Stimulated activated naive B cell treated with anti-CD40 and anti-IgM and Interleukin-4, amounts not matched to agents 10 μg/mL and 1 μg/mL and 100 μg/mL, for 72 hours (primary cell): ENCODE measurements around the gene GPR158.

Experiments used
- ATAC-seq, 2 donors: fragments of 150-1000 bp; cut with Tn5 transposase; replicated peaks; 2 replicates each; pipeline ENCODE4 v1.10.0; 2021; ENCODE audit warnings: moderate library complexity in 1 of 2
- DNase-seq: peaks from one replicate; pipeline ENCODE4 v3.0.0; 2021
- H3K27ac Mint-ChIP-seq: one replicate; pipeline ENCODE4 v1.8.0; 2022; ENCODE audit warnings: mild to moderate bottlenecking, mixed read lengths
- H3K27me3 Mint-ChIP-seq, 2 donors: one replicate each; pipeline ENCODE4 v1.8.0; 2022; ENCODE audit warnings: mixed read lengths in 2 of 2
- H3K36me3 Mint-ChIP-seq, 2 donors: one replicate each; pipeline ENCODE4 v1.8.0; 2022; ENCODE audit warnings: mixed read lengths in 2 of 2, mild to moderate bottlenecking in 1 of 2
- H3K4me1 Mint-ChIP-seq, 2 donors: one replicate each; pipeline ENCODE4 v1.8.0; 2022; ENCODE audit warnings: mixed read lengths in 2 of 2, mild to moderate bottlenecking in 1 of 2
- H3K4me3 Mint-ChIP-seq, 2 donors: one replicate each; pipeline ENCODE4 v1.8.0; 2022; ENCODE audit warnings: mild to moderate bottlenecking in 2 of 2, mixed read lengths in 2 of 2, moderate library complexity in 1 of 2
- H3K9me3 Mint-ChIP-seq, 2 donors: one replicate each; pipeline ENCODE4 v1.8.0; 2022; ENCODE audit warnings: mixed read lengths in 2 of 2, mild to moderate bottlenecking in 1 of 2

GPR158 gene

GRCh38 chr10:25497246-25497645, 322.4 kb downstream of the GPR158 start:
- ATAC-seq (no peak), DNase-seq (no peak)
- no peaks in the 10 kb centered on the region for H3K36me3 Mint-ChIP-seq
- no peak overlapping the region for H3K27ac Mint-ChIP-seq
- no peaks in the 10 kb centered on the region for H3K27me3 Mint-ChIP-seq
- H3K4me1 Mint-ChIP-seq, result no peaks in the 10 kb centered on the region
- peaks cover 0 to 4% of the 10 kb centered on the region in 2 donors for H3K9me3 Mint-ChIP-seq
- no peak overlapping the region for H3K4me3 Mint-ChIP-seq

- H3K36me3 Mint-ChIP-seq, result no peaks in the 10 kb centered on the region
Measured at GRCh38 chr10:25498645-25499044, 323.8 kb downstream of the GPR158 start.

GRCh38 chr10:25501912-25502311, 327.1 kb downstream of the GPR158 start:
- Mint-ChIP-seq H3K4me3 (no peak overlapping the region), H3K9me3 (peaks cover 0 to 4% of the 10 kb centered on the region in 2 donors), H3K27me3 (no peaks in the 10 kb centered on the region), H3K27ac (no peak overlapping the region), H3K36me3 (no peaks in the 10 kb centered on the region), H3K4me1 (no peaks in the 10 kb centered on the region)
- no peak for ATAC-seq
- DNase-seq, result no peak

More at GRCh38 chr10:25498645-25499044, 323.8 kb downstream of the GPR158 start:
- ATAC-seq (no peak), DNase-seq (no peak)
- no peaks in the 10 kb centered on the region for H3K27me3 Mint-ChIP-seq
- H3K4me3 Mint-ChIP-seq, result no peak overlapping the region
- H3K4me1 Mint-ChIP-seq, result no peaks in the 10 kb centered on the region
- H3K27ac Mint-ChIP-seq, result no peak overlapping the region
- H3K9me3 Mint-ChIP-seq, result peaks cover 0 to 4% of the 10 kb centered on the region in 2 donors

GRCh38 chr10:25502453-25502852, 327.7 kb downstream of the GPR158 start:
- DNase-seq (no peak), ATAC-seq (no peak)
- H3K9me3 Mint-ChIP-seq, result peaks cover 0 to 4% of the 10 kb centered on the region in 2 donors
- H3K27me3 Mint-ChIP-seq, result no peaks in the 10 kb centered on the region
- H3K36me3 Mint-ChIP-seq, result no peaks in the 10 kb centered on the region
- no peak overlapping the region for H3K4me3 Mint-ChIP-seq
- no peak overlapping the region for H3K27ac Mint-ChIP-seq
- H3K4me1 Mint-ChIP-seq, result no peaks in the 10 kb centered on the region

GRCh38 chr10:25504306-25504705, 329.5 kb downstream of the GPR158 start:
- ATAC-seq (no peak), DNase-seq (no peak)
- Mint-ChIP-seq H3K27ac (no peak overlapping the region), H3K36me3 (no peaks in the 10 kb centered on the region), H3K27me3 (no peaks in the 10 kb centered on the region), H3K9me3 (peaks cover 0 to 4% of the 10 kb centered on the region in 2 donors), H3K4me3 (no peak overlapping the region), H3K4me1 (no peaks in the 10 kb centered on the region)

GRCh38 chr10:25504838-25505237, 330.0 kb downstream of the GPR158 start:
- DNase-seq (no peak), ATAC-seq (no peak)
- Mint-ChIP-seq H3K27me3 (no peaks in the 10 kb centered on the region), H3K9me3 (no peaks in the 10 kb centered on the region), H3K36me3 (no peaks in the 10 kb centered on the region), H3K4me1 (no peaks in the 10 kb centered on the region), H3K4me3 (no peak overlapping the region), H3K27ac (no peak overlapping the region)

GRCh38 chr10:25505466-25505865, 330.7 kb downstream of the GPR158 start:
- no peaks in the 10 kb centered on the region for H3K36me3 Mint-ChIP-seq
- no peak for ATAC-seq
- no peaks in the 10 kb centered on the region for H3K27me3 Mint-ChIP-seq
- H3K27ac Mint-ChIP-seq, result no peak overlapping the region
- no peak overlapping the region for H3K4me3 Mint-ChIP-seq
- no peak for DNase-seq
- no peaks in the 10 kb centered on the region for H3K4me1 Mint-ChIP-seq
- H3K9me3 Mint-ChIP-seq, result no peaks in the 10 kb centered on the region

GRCh38 chr10:25506821-25507335, 332.1 kb downstream of the GPR158 start:
- H3K27ac Mint-ChIP-seq, result no peak overlapping the region
- ATAC-seq (no peak), DNase-seq (no peak)
- no peaks in the 10 kb centered on the region for H3K36me3 Mint-ChIP-seq
- H3K4me3 Mint-ChIP-seq, result no peak overlapping the region
- no peaks in the 10 kb centered on the region for H3K4me1 Mint-ChIP-seq
- peaks cover 0 to 5% of the 10 kb centered on the region in 2 donors for H3K9me3 Mint-ChIP-seq
- no peaks in the 10 kb centered on the region for H3K27me3 Mint-ChIP-seq

GRCh38 chr10:25508112-25508815, 333.5 kb downstream of the GPR158 start:
- Mint-ChIP-seq H3K27ac (no peak overlapping the region), H3K4me1 (no peaks in the 10 kb centered on the region), H3K27me3 (no peaks in the 10 kb centered on the region), H3K36me3 (no peaks in the 10 kb centered on the region), H3K9me3 (peaks cover 0 to 5% of the 10 kb centered on the region in 2 donors), H3K4me3 (no peak overlapping the region)
- DNase-seq (no peak), ATAC-seq (no peak)

- H3K4me3 Mint-ChIP-seq, result no peak overlapping the region
- ATAC-seq (no peak), DNase-seq (no peak)
- H3K36me3 Mint-ChIP-seq, result no peaks in the 10 kb centered on the region
- no peak overlapping the region for H3K27ac Mint-ChIP-seq
- H3K4me1 Mint-ChIP-seq, result no peaks in the 10 kb centered on the region
- H3K27me3 Mint-ChIP-seq, result no peaks in the 10 kb centered on the region
- H3K9me3 Mint-ChIP-seq, result peaks cover 2 to 5% of the 10 kb centered on the region in 2 donors
Measured at GRCh38 chr10:25509151-25509550, 334.4 kb downstream of the GPR158 start.

- Mint-ChIP-seq H3K36me3 (peaks cover 0 to 3% of the 10 kb centered on the region in 2 donors), H3K4me1 (no peaks in the 10 kb centered on the region), H3K9me3 (no peaks in the 10 kb centered on the region), H3K27ac (no peak overlapping the region), H3K4me3 (no peak overlapping the region), H3K27me3 (peaks cover 0 to 11% of the 10 kb centered on the region in 2 donors)
- no peak for DNase-seq
- no peak for ATAC-seq
Measured at GRCh38 chr10:25522294-25522693, 347.5 kb downstream of the GPR158 start.

- Mint-ChIP-seq H3K27ac (no peak overlapping the region), H3K4me1 (no peaks in the 10 kb centered on the region), H3K36me3 (peaks cover 0 to 3% of the 10 kb centered on the region in 2 donors), H3K9me3 (no peaks in the 10 kb centered on the region), H3K27me3 (peaks cover 0 to 11% of the 10 kb centered on the region in 2 donors), H3K4me3 (no peak overlapping the region)
- ATAC-seq (no peak), DNase-seq (no peak)
Measured at GRCh38 chr10:25522946-25523608, 348.3 kb downstream of the GPR158 start.

GRCh38 chr10:25530306-25530705, 355.5 kb downstream of the GPR158 start:
- no peaks in the 10 kb centered on the region for H3K4me1 Mint-ChIP-seq
- peaks cover 0 to 3% of the 10 kb centered on the region in 2 donors for H3K27me3 Mint-ChIP-seq
- ATAC-seq (no peak), DNase-seq (no peak)
- no peaks in the 10 kb centered on the region for H3K9me3 Mint-ChIP-seq
- H3K27ac Mint-ChIP-seq, result no peak overlapping the region
- H3K36me3 Mint-ChIP-seq, result no peaks in the 10 kb centered on the region
- H3K4me3 Mint-ChIP-seq, result no peak overlapping the region

GRCh38 chr10:25531457-25532061, 356.8 kb downstream of the GPR158 start:
- no peak for ATAC-seq

GRCh38 chr10:25532213-25532612, 357.4 kb downstream of the GPR158 start:
- DNase-seq (no peak), ATAC-seq (no peak)
- Mint-ChIP-seq H3K9me3 (no peaks in the 10 kb centered on the region), H3K36me3 (no peaks in the 10 kb centered on the region), H3K4me1 (no peaks in the 10 kb centered on the region), H3K4me3 (no peak overlapping the region), H3K27me3 (no peaks in the 10 kb centered on the region), H3K27ac (no peak overlapping the region)

More at GRCh38 chr10:25531457-25532061, 356.8 kb downstream of the GPR158 start:
- H3K36me3 Mint-ChIP-seq, result no peaks in the 10 kb centered on the region
- H3K9me3 Mint-ChIP-seq, result no peaks in the 10 kb centered on the region
- H3K27ac Mint-ChIP-seq, result no peak overlapping the region
- DNase-seq, result no peak
- H3K27me3 Mint-ChIP-seq, result no peaks in the 10 kb centered on the region
- H3K4me3 Mint-ChIP-seq, result no peak overlapping the region
- H3K4me1 Mint-ChIP-seq, result no peaks in the 10 kb centered on the region
